DND-41 (cell line): Measurements from ENCODE around the gene OGT.

Experiments
- EZH2 ChIP-seq: IDR thresholded peaks from 3 replicates; pipeline ENCODE4 v1.6.1; 2012; ENCODE audit warnings: borderline replicate concordance, low read depth, mild to moderate bottlenecking, moderate library complexity, low read length, inconsistent platforms; ENCODE audit not compliant: severe bottlenecking
- TF ChIP-seq, protein P1 (sequence below): IDR thresholded peaks from 2 replicates; pipeline ENCODE4 v1.5.1; 2012; ENCODE audit warnings: borderline replicate concordance, low read length, moderate library complexity, mild to moderate bottlenecking; ENCODE audit not compliant: poor library complexity, severe bottlenecking; ENCODE audit errors: extremely low read depth

GRCh38 chrX:71532753-71533425 lies at the start of gene OGT:
- TF ChIP-seq, protein P1, sequence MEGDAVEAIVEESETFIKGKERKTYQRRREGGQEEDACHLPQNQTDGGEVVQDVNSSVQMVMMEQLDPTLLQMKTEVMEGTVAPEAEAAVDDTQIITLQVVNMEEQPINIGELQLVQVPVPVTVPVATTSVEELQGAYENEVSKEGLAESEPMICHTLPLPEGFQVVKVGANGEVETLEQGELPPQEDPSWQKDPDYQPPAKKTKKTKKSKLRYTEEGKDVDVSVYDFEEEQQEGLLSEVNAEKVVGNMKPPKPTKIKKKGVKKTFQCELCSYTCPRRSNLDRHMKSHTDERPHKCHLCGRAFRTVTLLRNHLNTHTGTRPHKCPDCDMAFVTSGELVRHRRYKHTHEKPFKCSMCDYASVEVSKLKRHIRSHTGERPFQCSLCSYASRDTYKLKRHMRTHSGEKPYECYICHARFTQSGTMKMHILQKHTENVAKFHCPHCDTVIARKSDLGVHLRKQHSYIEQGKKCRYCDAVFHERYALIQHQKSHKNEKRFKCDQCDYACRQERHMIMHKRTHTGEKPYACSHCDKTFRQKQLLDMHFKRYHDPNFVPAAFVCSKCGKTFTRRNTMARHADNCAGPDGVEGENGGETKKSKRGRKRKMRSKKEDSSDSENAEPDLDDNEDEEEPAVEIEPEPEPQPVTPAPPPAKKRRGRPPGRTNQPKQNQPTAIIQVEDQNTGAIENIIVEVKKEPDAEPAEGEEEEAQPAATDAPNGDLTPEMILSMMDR, result no peak
- no peak for TF ChIP-seq EZH2
